22Rv1 (cell line): ENCODE results near the gene TOM1L1.

Experiments used
- H3K27ac ChIP-seq: fragments of 450-650 bp; 2 replicates; pipeline ENCODE4 v1.5.1; 2017
- ZFX ChIP-seq: fragments of 450-650 bp; IDR thresholded peaks from 2 replicates; pipeline ENCODE4 v1.6.1; 2017; ENCODE audit warnings: antibody characterized with exemption, borderline replicate concordance
- TF ChIP-seq, protein P1 (sequence below): fragments of 450-650 bp; IDR thresholded peaks from 2 replicates; pipeline ENCODE4 v1.5.1; 2017; ENCODE audit warnings: mild to moderate bottlenecking

TOM1L1 gene

DNA sequence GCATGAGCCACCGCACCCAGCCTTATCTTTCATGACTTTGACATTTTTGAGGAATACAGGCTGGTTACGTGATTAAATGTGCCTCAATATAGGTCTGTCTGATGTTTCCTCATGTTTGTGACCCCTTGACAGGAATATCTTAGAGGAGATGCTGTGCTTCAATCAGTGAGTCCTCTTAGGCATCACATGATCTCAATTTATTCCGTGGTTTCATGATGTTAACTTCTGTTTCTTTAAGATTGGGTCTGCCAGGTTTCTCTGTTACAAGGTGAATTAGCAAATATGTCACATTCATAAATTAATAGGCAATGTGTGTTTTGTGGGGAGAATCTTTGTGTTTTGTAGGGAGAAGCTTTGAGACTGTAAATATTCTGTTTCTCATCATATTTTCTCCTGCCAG lies 71.2 kb downstream of the TOM1L1 start:
- TF ChIP-seq ZFX: no peak
- TF ChIP-seq, protein P1, sequence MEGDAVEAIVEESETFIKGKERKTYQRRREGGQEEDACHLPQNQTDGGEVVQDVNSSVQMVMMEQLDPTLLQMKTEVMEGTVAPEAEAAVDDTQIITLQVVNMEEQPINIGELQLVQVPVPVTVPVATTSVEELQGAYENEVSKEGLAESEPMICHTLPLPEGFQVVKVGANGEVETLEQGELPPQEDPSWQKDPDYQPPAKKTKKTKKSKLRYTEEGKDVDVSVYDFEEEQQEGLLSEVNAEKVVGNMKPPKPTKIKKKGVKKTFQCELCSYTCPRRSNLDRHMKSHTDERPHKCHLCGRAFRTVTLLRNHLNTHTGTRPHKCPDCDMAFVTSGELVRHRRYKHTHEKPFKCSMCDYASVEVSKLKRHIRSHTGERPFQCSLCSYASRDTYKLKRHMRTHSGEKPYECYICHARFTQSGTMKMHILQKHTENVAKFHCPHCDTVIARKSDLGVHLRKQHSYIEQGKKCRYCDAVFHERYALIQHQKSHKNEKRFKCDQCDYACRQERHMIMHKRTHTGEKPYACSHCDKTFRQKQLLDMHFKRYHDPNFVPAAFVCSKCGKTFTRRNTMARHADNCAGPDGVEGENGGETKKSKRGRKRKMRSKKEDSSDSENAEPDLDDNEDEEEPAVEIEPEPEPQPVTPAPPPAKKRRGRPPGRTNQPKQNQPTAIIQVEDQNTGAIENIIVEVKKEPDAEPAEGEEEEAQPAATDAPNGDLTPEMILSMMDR: no peak
- no peak overlapping the region for H3K27ac ChIP-seq

DNA sequence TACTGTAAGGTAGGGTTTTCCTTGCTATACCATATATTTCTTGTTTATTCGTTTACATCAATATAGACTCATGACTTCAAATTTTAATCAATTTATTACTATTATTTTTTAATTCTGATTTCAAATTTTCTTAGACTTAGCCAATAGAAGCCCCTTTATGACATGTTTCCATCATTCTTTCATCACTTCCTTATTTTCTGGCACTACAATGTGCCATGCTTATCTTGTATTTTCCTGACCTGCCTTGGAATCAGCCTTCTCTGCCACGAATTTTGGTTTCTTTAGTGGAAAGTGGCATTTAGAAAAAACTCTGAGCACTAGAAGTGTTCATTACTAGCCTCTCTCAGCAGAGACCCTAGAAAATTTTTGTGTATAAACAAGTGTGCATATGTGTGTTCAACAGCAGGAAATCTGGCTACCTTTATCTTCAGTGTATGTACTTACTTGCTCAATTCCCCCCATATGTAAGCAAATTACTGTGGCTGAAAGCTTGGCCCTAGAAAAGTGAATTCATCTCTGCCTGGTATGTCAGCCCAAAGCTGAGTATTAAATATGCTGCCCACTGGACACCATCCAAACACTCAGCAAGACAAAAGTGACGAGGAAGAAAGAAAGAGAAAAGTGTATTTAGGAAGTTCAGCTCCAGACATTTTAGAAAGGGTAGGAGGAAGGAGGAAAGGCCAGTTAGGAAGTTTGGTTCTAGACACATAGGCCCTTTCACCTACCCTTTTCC lies 71.9 kb downstream of the TOM1L1 start:
- no peak overlapping the region for H3K27ac ChIP-seq
- TF ChIP-seq, protein P1: no peak
- no peak for TF ChIP-seq ZFX

DNA sequence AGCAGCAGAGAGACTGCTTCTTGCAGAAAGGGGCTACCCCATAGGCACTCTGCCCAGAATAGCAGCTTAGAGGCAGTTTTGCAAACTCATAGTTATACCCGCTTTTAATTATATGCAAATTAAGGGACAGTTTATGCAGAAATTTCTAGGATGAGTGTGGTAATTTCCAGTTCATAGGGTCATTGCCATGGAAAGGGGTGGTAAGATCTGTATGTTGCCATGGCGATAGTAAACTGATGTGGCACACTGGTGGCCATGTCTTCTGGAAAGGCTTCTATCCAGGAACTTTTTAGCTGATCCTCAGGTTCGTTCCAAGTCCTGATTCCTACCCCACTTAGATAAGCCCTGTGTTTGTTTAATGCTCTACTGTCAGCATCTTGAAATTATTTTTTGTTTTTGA lies 74.1 kb downstream of the TOM1L1 start:
- H3K27ac ChIP-seq: no peak overlapping the region
- no peak for TF ChIP-seq ZFX
- TF ChIP-seq, protein P1: no peak

DNA sequence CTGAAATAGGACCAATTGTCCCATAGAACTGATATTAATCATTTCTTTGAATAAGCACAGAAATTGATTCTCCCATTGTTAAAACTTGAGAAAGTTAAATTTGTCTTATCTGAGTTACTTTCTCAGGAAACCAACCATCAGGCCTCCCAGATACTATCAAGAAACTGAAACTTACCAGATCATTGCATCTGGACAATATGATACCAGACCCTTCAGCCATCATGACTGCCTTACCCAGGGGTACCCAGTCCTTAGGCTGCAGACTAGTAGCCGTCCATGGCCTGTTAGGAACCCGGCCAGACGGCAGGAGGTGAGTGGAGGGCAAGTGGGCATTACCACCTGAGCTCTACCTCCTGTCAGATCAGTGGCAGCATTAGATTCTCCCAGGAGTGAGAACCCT lies 75.7 kb downstream of the TOM1L1 start:
- no peak overlapping the region for H3K27ac ChIP-seq
- TF ChIP-seq, protein P1: no peak
- TF ChIP-seq ZFX: no peak

DNA sequence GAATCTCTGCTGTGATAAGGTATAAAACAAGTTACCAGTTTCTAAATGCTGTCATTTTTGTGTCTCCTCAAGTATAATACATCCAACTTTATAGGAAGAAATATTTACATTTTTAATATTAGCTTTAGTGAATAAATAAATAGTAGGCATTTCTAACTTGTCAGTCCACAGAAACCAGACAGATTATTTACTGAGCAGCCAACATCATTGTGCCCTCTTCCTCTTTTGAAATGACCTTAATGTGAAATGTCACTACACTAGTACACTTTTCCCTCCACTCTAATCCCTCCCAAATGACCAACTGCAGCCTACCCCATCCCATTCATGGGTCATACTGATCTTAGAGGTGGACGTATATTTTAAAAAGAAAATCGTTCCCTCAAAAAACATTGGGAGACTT lies 77.1 kb downstream of the TOM1L1 start:
- no peak overlapping the region for H3K27ac ChIP-seq
- TF ChIP-seq, protein P1: no peak
- no peak for TF ChIP-seq ZFX

DNA sequence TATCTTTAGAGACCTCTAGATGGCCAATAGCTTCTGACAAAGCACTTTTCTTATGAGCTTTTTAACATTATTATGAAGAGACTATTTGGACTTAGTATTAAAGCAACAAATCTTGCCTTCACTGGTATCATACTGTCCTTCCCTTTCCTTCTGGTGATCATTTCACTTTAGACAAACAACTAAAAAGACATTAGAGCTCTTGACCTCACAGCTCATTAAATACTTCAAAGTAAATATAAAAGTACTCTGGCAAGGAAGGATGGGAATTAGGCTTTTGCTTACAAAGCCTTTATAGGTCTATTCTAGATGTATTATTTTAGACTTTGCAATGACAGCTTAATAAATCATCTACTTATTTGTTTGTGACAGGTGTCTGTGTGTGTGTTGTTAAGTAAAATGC lies 79.0 kb downstream of the TOM1L1 start:
- H3K27ac ChIP-seq: no peak overlapping the region
- TF ChIP-seq, protein P1: no peak
- TF ChIP-seq ZFX: no peak

DNA sequence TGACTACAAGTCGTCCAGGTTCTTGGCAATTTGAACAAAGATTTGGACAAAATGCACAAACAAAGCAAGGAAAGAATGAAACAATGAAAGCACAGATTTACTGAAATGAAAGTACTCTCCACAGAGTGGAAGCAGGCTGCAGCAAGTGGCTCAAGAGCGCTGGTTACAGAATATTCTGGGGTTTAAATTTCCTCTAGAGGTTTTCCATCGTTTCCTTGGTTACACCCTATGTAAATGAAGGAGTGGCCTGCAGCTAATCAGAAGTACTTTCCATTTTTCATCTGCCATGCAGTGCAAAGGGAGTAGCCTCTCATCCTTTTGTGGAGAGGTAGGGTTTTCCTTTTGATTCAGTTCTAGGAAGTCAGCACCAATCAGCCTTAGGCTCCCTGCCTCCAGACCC lies 79.7 kb downstream of the TOM1L1 start:
- no peak overlapping the region for H3K27ac ChIP-seq
- TF ChIP-seq, protein P1: no peak
- no peak for TF ChIP-seq ZFX
